H1 (cell line): Measurements from ENCODE around the gene ZNF536. TPM values are rescaled to one million over a fixed set of nuclear protein-coding genes. Genes with fewer than 3 reads are reported as not detected.

ENCODE experiments used
- CBX5 ChIP-seq: fragments of 300-800, 300-1000 bp; sonication (generic); IDR thresholded peaks from 2 replicates; pipeline ENCODE4 v1.7.1; 2016; ENCODE audit warnings: antibody characterized with exemption, low read length, low read depth
- CBX8 ChIP-seq: fragments of 300-800, 300-1000 bp; sonication (generic); IDR thresholded peaks from 2 replicates; pipeline ENCODE4 v1.7.1; 2016; ENCODE audit warnings: low read depth, low read length, borderline replicate concordance
- CHD7 ChIP-seq: fragments of 300-600 bp; sonication (generic); IDR thresholded peaks from 2 replicates; pipeline ENCODE4 v1.7.1; 2012; ENCODE audit warnings: low read length, moderate library complexity, mild to moderate bottlenecking, inconsistent platforms; ENCODE audit not compliant: insufficient replicate concordance
- HDAC2 ChIP-seq, 2 experiments: fragments of 300-600 bp in 1 of 2; sonication (generic) in 1 of 2; IDR thresholded peaks; 2 replicates each; pipeline ENCODE4 v1.6.1; 2011 to 2012; ENCODE audit warnings: low read depth in 2 of 2, low read length in 2 of 2, mild to moderate bottlenecking in 2 of 2, moderate library complexity in 2 of 2, borderline replicate concordance in 1 of 2, inconsistent platforms in 1 of 2
- JUND ChIP-seq: IDR thresholded peaks from 2 replicates; pipeline ENCODE4 v1.6.1; 2011; ENCODE audit warnings: mild to moderate bottlenecking, improper control_type of control experiment, low read length
- KDM4A ChIP-seq: IDR thresholded peaks from one replicate; pipeline ENCODE4 v1.7.1; 2012; ENCODE audit warnings: low read depth, mild to moderate bottlenecking, moderate library complexity, low read length, inconsistent platforms; ENCODE audit not compliant: severe bottlenecking
- SUZ12 ChIP-seq: fragments of 200-600 bp; sonication (generic); IDR thresholded peaks from 2 replicates; pipeline ENCODE4 v1.6.1; 2012; ENCODE audit warnings: mild to moderate bottlenecking, inconsistent platforms, low read length, moderate library complexity, mixed read lengths
- TEAD4 ChIP-seq: IDR thresholded peaks from 2 replicates; pipeline ENCODE4 v1.6.1; 2012; ENCODE audit warnings: low read depth, low read length, inconsistent platforms, mixed read lengths
- polyA plus RNA-seq, 7 experiments: library from polyadenylated mRNA; depleted of rRNA in 3 of 7; stranded (reverse) in 5 of 7; unstranded in 2 of 7; fragments of >200 nt in 5 of 7; fragments of 200-250 nt in 2 of 7; gene quantifications; 1 replicate in 5 of 7; 2 replicates in 1 of 7; 4 replicates in 1 of 7; pipeline versions ENCODE4 v1.2.1 to v1.2.3, GENCODE V29; 2011 to 2013; ENCODE audit warnings: missing spikeins in 2 of 7, mixed read lengths in 2 of 7
- total RNA-seq: library from RNA; stranded (reverse); fragmentation: NEBNext Ultra II Directional; extraction: Animal tissue kit (Norgen Biotek cat#: 25700); gene quantifications from 2 replicates; pipeline ENCODE4 v1.2.1, GENCODE V29; 2021

Gene ZNF536
- total and polyA plus RNA-seq, 2 of the 8 experiments (the other 6 are each of a cell fraction or from before 2014, with no cell fraction given): 0.09 to 0.11 TPM

DNA sequence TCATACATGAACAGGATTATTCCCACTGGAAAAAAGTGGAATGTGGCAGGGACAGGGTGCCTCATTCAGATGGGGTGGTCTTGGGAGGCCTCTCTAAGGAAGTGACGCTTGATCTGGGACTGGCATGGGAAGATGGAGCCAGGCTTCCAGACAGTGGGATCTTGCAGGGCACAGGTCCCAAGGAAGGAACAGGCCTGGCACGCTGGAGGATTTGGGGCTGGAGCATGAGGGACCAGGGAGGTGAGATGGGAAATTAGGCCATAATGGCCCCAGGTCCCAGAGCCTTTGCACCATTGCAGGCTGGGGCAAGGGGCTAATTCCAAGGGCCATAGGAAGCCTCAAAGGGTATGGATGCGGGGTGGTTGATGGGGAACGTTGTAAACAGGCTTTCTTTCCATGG lies 9.2 kb downstream of the ZNF536 start (continued):
- TF ChIP-seq CHD7 (no peak), TEAD4 (no peak), KDM4A (no peak), JUND (no peak), HDAC2 (IDR thresholded peaks at IDR 0.05; ENCODE audit: borderline replicate concordance in 1 of 2, low read depth in 2 of 2, low read length in 2 of 2) (no peak), CBX5 (no peak), SUZ12 (no peak), CBX8 (no peak)
- TF ChIP-seq, all 59 proteins: peak for 0
